ENCODE measurements around the gene MYL6.
A peak's percentile ranks its signal among the peaks of the same experiment; 100 is the strongest.

Gene MYL6

GRCh38 chr12:56153678-56154065 lies 4.5 kb upstream of the MYL6 start:
- Histone ChIP-seq H3K36me3 (ENCODE audit: control insufficient read depth in 2 of 2, insufficient read depth in 1 of 2, low read length in 2 of 2) (peaks cover 4 to 21% of the 10 kb centered on the region in 2 experiments), H3K4me1 (ENCODE audit: control insufficient read depth, insufficient read depth, low read length) (no peaks in the 10 kb centered on the region; the same call in 1 of the 2 replicates), H3K4me3 (ENCODE audit: low read depth, low read length) (no peak overlapping the region), H3K9me3 (ENCODE audit: control insufficient read depth, insufficient read depth, low read depth, low read length) (no peaks in the 10 kb centered on the region), H3K27ac (ENCODE audit: extremely low read depth, low read depth, low read length) (no peak overlapping the region)
- 0 out of 2 replicates have a peak, but pooled peaks have one; percentile 33 for TF ChIP-seq GLIS2 (tag by site-specific recombination; IDR thresholded peaks at IDR 0.05)
- TF ChIP-seq ZNF747 (tag by site-specific recombination; IDR thresholded peaks at IDR 0.05): no peak
- ChIA-PET CTCF (interaction anchor here (0.6 to 2.2 kb wide), 4 partner anchors 16 to 35 kb away, joined by 3 to 8 read pairs (median 4); partner anchors contain the start of gene ZC3H10), POLR2A (interaction anchor here (3.8 kb wide), 1 partner anchor 26 kb away, joined by 20 read pairs; the partner anchor contains the start of gene ESYT1)

- Histone ChIP-seq H3K36me3 (ENCODE audit: control insufficient read depth in 2 of 2, insufficient read depth in 1 of 2, low read length in 2 of 2) (peaks cover 4 to 24% of the 10 kb centered on the region in 2 experiments), H3K9me3 (ENCODE audit: control insufficient read depth, insufficient read depth, low read depth, low read length) (no peaks in the 10 kb centered on the region), H3K4me3 (ENCODE audit: low read depth, low read length) (no peak overlapping the region), H3K27ac (ENCODE audit: extremely low read depth, low read depth, low read length) (no peak overlapping the region), H3K4me1 (ENCODE audit: control insufficient read depth, insufficient read depth, low read length) (no peaks in the 10 kb centered on the region; the same call in 1 of the 2 replicates)
- ChIA-PET CTCF (interaction anchor here (0.6 to 2.2 kb wide), 4 partner anchors 17 to 35 kb away, joined by 3 to 8 read pairs (median 4); partner anchors contain the start of gene ZC3H10), POLR2A (interaction anchor here (1.4 to 3.8 kb wide), 2 partner anchors 9 to 26 kb away, joined by 5 to 20 read pairs; partner anchors contain the start of gene ESYT1)
- TF ChIP-seq ZNF529 (tag by site-specific recombination; IDR thresholded peaks at IDR 0.05; ENCODE audit: insufficient replicate concordance) (no peak), ZNF18 (tag by site-specific recombination; IDR thresholded peaks at IDR 0.05) (no peak), ZSCAN30 (tag by site-specific recombination; IDR thresholded peaks at IDR 0.05) (no peak), ZNF76 (tag by site-specific recombination; IDR thresholded peaks at IDR 0.05; ENCODE audit: borderline replicate concordance, low read depth) (no peak), ZNF558 (tag by site-specific recombination; IDR thresholded peaks at IDR 0.05) (no peak), RBAK (tag by site-specific recombination; IDR thresholded peaks at IDR 0.05) (no peak), ZNF354C (tag by site-specific recombination; IDR thresholded peaks at IDR 0.05; ENCODE audit: borderline replicate concordance, low read depth) (no peak), ZFHX2 (tag by site-specific recombination; conservative IDR thresholded peaks at IDR 0.05) (peak; percentile 51), ZNF248 (tag by site-specific recombination; IDR thresholded peaks at IDR 0.05) (no peak), SP7 (tag by site-specific recombination; IDR thresholded peaks at IDR 0.05) (peak; percentile 97), ZNF19 (tag by site-specific recombination; IDR thresholded peaks at IDR 0.05; ENCODE audit: low read depth) (no peak), ZNF585B (tag by site-specific recombination; IDR thresholded peaks at IDR 0.05) (no peak), ZBTB10 (tag by site-specific recombination; IDR thresholded peaks at IDR 0.05) (no peak), BCL11B (tag by site-specific recombination; IDR thresholded peaks at IDR 0.05; ENCODE audit: low read depth) (no peak), ZNF776 (tag by site-specific recombination; IDR thresholded peaks at IDR 0.05; ENCODE audit: borderline replicate concordance) (no peak), ZNF2 (tag by site-specific recombination; IDR thresholded peaks at IDR 0.05) (no peak), ZNF514 (tag by site-specific recombination; IDR thresholded peaks at IDR 0.05) (no peak), SCRT1 (tag by site-specific recombination; IDR thresholded peaks at IDR 0.05; ENCODE audit: borderline replicate concordance) (0 out of 2 replicates have a peak, but pooled peaks have one; percentile 26), ZNF423 (tag by site-specific recombination; IDR thresholded peaks at IDR 0.05) (no peak), ELK4 (IDR thresholded peaks at IDR 0.05; ENCODE audit: borderline replicate concordance, low read depth, low read length) (no peak), EGR2 (tag by site-specific recombination; IDR thresholded peaks at IDR 0.05; ENCODE audit: low read depth) (no peak), GFI1B (tag by site-specific recombination; IDR thresholded peaks at IDR 0.05) (no peak), ZNF768 (tag by site-specific recombination; IDR thresholded peaks at IDR 0.05) (no peak), KLF10 (tag by site-specific recombination; IDR thresholded peaks at IDR 0.05) (no peak), ZSCAN23 (tag by site-specific recombination; IDR thresholded peaks at IDR 0.05) (no peak), SCRT2 (tag by site-specific recombination; IDR thresholded peaks at IDR 0.05) (peak; percentile 60), ZBTB8A (tag by site-specific recombination; IDR thresholded peaks at IDR 0.05) (no peak), ZBTB48 (tag by site-specific recombination; IDR thresholded peaks at IDR 0.05) (no peak)
Observed at GRCh38 chr12:56154246-56154771, 3.9 kb upstream of the MYL6 start.
